ENCODE data around the gene MCUB. TPM values are rescaled to one million over a fixed set of nuclear protein-coding genes. Genes with fewer than 3 reads are reported as not detected.

MCUB gene
- total and polyA plus RNA-seq, 2 experiments from 2014 or later = 32.9 to 52.6 TPM

- no peaks in the 10 kb centered on the region for H4K20me1 ChIP-seq (ENCODE audit: insufficient read depth)
- H3K4me3 ChIP-seq = no peak overlapping the region
- H3K9me3 ChIP-seq (ENCODE audit: low read depth) = no peaks in the 10 kb centered on the region
- no peaks in the 10 kb centered on the region for H3F3A ChIP-seq (ENCODE audit: insufficient read depth)
- H3K4me2 ChIP-seq (ENCODE audit: unreplicated experiment) = no peak overlapping the region
- no peaks in the 10 kb centered on the region for H3K4me1 ChIP-seq (ENCODE audit: insufficient read depth)
- H3K27me3 ChIP-seq (replicated peaks; ENCODE audit: insufficient read depth) = no peaks in the 10 kb centered on the region
- no peak for TF ChIP-seq EZH2phosphoT487 (IDR thresholded peaks at IDR 0.05; ENCODE audit: insufficient read depth, low read depth)
- TF ChIP-seq EZH2 (IDR thresholded peaks at IDR 0.05; ENCODE audit: insufficient read depth, poor library complexity, severe bottlenecking) = no peak
- H3K9ac ChIP-seq = no peak overlapping the region
- DNase-seq = no peak
- 47 to 60% methylated on average over 2 of the region's 2 CpGs for WGBS, 2 experiments (ENCODE audit: low coverage in 1 of 2, low lambda C conversion rate in 2 of 2, missing lambda C conversion rate in 2 of 2)
- in situ Hi-C loops (cut with MboI) = no loop called here
- no peaks in the 10 kb centered on the region for H3K79me2 ChIP-seq (ENCODE audit: insufficient read depth)
- H3K9me2 ChIP-seq (ENCODE audit: insufficient read depth) = no peaks in the 10 kb centered on the region
- H2AFZ ChIP-seq = no peak overlapping the region
- H3K36me3 ChIP-seq (ENCODE audit: low read depth) = no peaks in the 10 kb centered on the region; the same call in 1 of the 2 replicates
- H3K27ac ChIP-seq = no peak overlapping the region
Measured at GRCh38 chr4:109662116-109662515, 102.1 kb downstream of the MCUB start.

- Histone ChIP-seq H3K36me3 (ENCODE audit: low read depth) (no peaks in the 10 kb centered on the region; the same call in 1 of the 2 replicates), H3K79me2 (ENCODE audit: insufficient read depth) (no peaks in the 10 kb centered on the region), H3K4me2 (ENCODE audit: unreplicated experiment) (no peak overlapping the region), H3K27me3 (replicated peaks; ENCODE audit: insufficient read depth) (no peaks in the 10 kb centered on the region), H3K4me3 (no peak overlapping the region), H3K27ac (no peak overlapping the region), H3K9ac (no peak overlapping the region), H3F3A (ENCODE audit: insufficient read depth) (no peaks in the 10 kb centered on the region), H3K9me2 (ENCODE audit: insufficient read depth) (no peaks in the 10 kb centered on the region), H4K20me1 (ENCODE audit: insufficient read depth) (no peaks in the 10 kb centered on the region), H2AFZ (no peak overlapping the region), H3K9me3 (ENCODE audit: low read depth) (no peaks in the 10 kb centered on the region), H3K4me1 (ENCODE audit: insufficient read depth) (no peaks in the 10 kb centered on the region)
- DNase-seq = no peak
- in situ Hi-C loops (cut with MboI) = no loop called here
- no peak for TF ChIP-seq EZH2 (IDR thresholded peaks at IDR 0.05; ENCODE audit: insufficient read depth, poor library complexity, severe bottlenecking)
- no peak for TF ChIP-seq EZH2phosphoT487 (IDR thresholded peaks at IDR 0.05; ENCODE audit: insufficient read depth, low read depth)
- WGBS, 2 experiments (ENCODE audit: low coverage in 1 of 2, low lambda C conversion rate in 2 of 2, missing lambda C conversion rate in 2 of 2) = 11 to 20% methylated on average over 3 of the region's 3 CpGs
Measured at GRCh38 chr4:109662771-109663170, 102.7 kb downstream of the MCUB start.

GRCh38 chr4:109665783-109666485 lies 105.9 kb downstream of the MCUB start:
- Histone ChIP-seq H3K79me2 (ENCODE audit: insufficient read depth) (no peaks in the 10 kb centered on the region), H2AFZ (no peak overlapping the region), H3K27ac (no peak overlapping the region), H3K36me3 (ENCODE audit: low read depth) (no peaks in the 10 kb centered on the region; the same call in 1 of the 2 replicates), H3F3A (ENCODE audit: insufficient read depth) (no peaks in the 10 kb centered on the region), H4K20me1 (ENCODE audit: insufficient read depth) (no peaks in the 10 kb centered on the region), H3K4me1 (ENCODE audit: insufficient read depth) (no peaks in the 10 kb centered on the region), H3K4me3 (no peak overlapping the region), H3K9ac (no peak overlapping the region), H3K9me3 (ENCODE audit: low read depth) (no peaks in the 10 kb centered on the region), H3K9me2 (ENCODE audit: insufficient read depth) (no peaks in the 10 kb centered on the region), H3K4me2 (ENCODE audit: unreplicated experiment) (no peak overlapping the region), H3K27me3 (replicated peaks; ENCODE audit: insufficient read depth) (no peaks in the 10 kb centered on the region)
- TF ChIP-seq EZH2phosphoT487 (IDR thresholded peaks at IDR 0.05; ENCODE audit: insufficient read depth, low read depth) (no peak), EZH2 (IDR thresholded peaks at IDR 0.05; ENCODE audit: insufficient read depth, poor library complexity, severe bottlenecking) (no peak)
- no peak for DNase-seq
- in situ Hi-C loops (cut with MboI) = no loop called here
- WGBS, 2 experiments (ENCODE audit: low coverage in 1 of 2, low lambda C conversion rate in 2 of 2, missing lambda C conversion rate in 2 of 2) = 92% methylated on average over 5 of the region's 5 CpGs

GRCh38 chr4:109671350-109671749 lies 111.3 kb downstream of the MCUB start:
- TF ChIP-seq EZH2phosphoT487 (IDR thresholded peaks at IDR 0.05; ENCODE audit: insufficient read depth, low read depth) (no peak), EZH2 (IDR thresholded peaks at IDR 0.05; ENCODE audit: insufficient read depth, poor library complexity, severe bottlenecking) (no peak)
- Histone ChIP-seq H3K36me3 (ENCODE audit: low read depth) (no peaks in the 10 kb centered on the region), H3K4me3 (no peak overlapping the region), H3K4me2 (ENCODE audit: unreplicated experiment) (no peak overlapping the region), H3K79me2 (ENCODE audit: insufficient read depth) (no peaks in the 10 kb centered on the region), H2AFZ (no peak overlapping the region), H3K27ac (no peak overlapping the region), H3K9me3 (ENCODE audit: low read depth) (no peaks in the 10 kb centered on the region), H3K27me3 (replicated peaks; ENCODE audit: insufficient read depth) (no peaks in the 10 kb centered on the region), H3K4me1 (ENCODE audit: insufficient read depth) (no peaks in the 10 kb centered on the region), H3K9ac (no peak overlapping the region), H3K9me2 (ENCODE audit: insufficient read depth) (no peaks in the 10 kb centered on the region), H4K20me1 (ENCODE audit: insufficient read depth) (no peaks in the 10 kb centered on the region), H3F3A (ENCODE audit: insufficient read depth) (no peaks in the 10 kb centered on the region)
- no peak for DNase-seq
- in situ Hi-C loops (cut with MboI) = no loop called here

Data from GM23248 (cell line).